CD4-positive, alpha-beta T cell treated with Interleukin-10 for 1 hour (primary cell): ENCODE results near the gene GALNT11.

Experiments used
- DNase-seq: peaks from one replicate; pipeline ENCODE4 v3.0.0-alpha.2; 2020

The GALNT11 gene

GRCh38 chr7:152161171-152161570, 135.7 kb downstream of the GALNT11 start:
- DNase-seq = no peak

- DNase-seq = no peak
Observed at GRCh38 chr7:152162287-152162686, 136.8 kb downstream of the GALNT11 start.
